Activated naive CD8-positive, alpha-beta T cell (primary cell): ENCODE results near the gene MORN1.

Experiments
- H3K27ac Mint-ChIP-seq: one replicate; pipeline ENCODE4 v1.8.0; 2021; ENCODE audit warnings: mixed read lengths
- H3K27me3 Mint-ChIP-seq: one replicate; pipeline ENCODE4 v1.8.0; 2021; ENCODE audit warnings: mixed read lengths
- H3K36me3 Mint-ChIP-seq: one replicate; pipeline ENCODE4 v1.8.0; 2021; ENCODE audit warnings: mixed read lengths
- H3K4me1 Mint-ChIP-seq: one replicate; pipeline ENCODE4 v1.8.0; 2021; ENCODE audit warnings: low read depth, mixed read lengths
- H3K4me3 Mint-ChIP-seq: one replicate; pipeline ENCODE4 v1.8.0; 2021; ENCODE audit warnings: mild to moderate bottlenecking, mixed read lengths
- H3K9me3 Mint-ChIP-seq: one replicate; pipeline ENCODE4 v1.8.0; 2021; ENCODE audit warnings: low read depth, mixed read lengths

The MORN1 gene

GRCh38 chr1:2429780-2430591 lies 38.6 kb upstream of the MORN1 start:
- no peaks in the 10 kb centered on the region for H3K36me3 Mint-ChIP-seq
- no peaks in the 10 kb centered on the region for H3K27me3 Mint-ChIP-seq
- H3K27ac Mint-ChIP-seq = no peak overlapping the region
- H3K4me3 Mint-ChIP-seq = no peak overlapping the region
- no peaks in the 10 kb centered on the region for H3K4me1 Mint-ChIP-seq
- no peaks in the 10 kb centered on the region for H3K9me3 Mint-ChIP-seq

GRCh38 chr1:2428490-2428889 lies 37.1 kb upstream of the MORN1 start:
- no peak overlapping the region for H3K27ac Mint-ChIP-seq
- H3K27me3 Mint-ChIP-seq = no peaks in the 10 kb centered on the region
- no peaks in the 10 kb centered on the region for H3K9me3 Mint-ChIP-seq
- no peaks in the 10 kb centered on the region for H3K36me3 Mint-ChIP-seq
- no peaks in the 10 kb centered on the region for H3K4me1 Mint-ChIP-seq
- H3K4me3 Mint-ChIP-seq = no peak overlapping the region

GRCh38 chr1:2427976-2428375 lies 36.6 kb upstream of the MORN1 start:
- Mint-ChIP-seq H3K4me3 (no peak overlapping the region), H3K36me3 (no peaks in the 10 kb centered on the region), H3K9me3 (no peaks in the 10 kb centered on the region), H3K4me1 (no peaks in the 10 kb centered on the region), H3K27me3 (no peaks in the 10 kb centered on the region), H3K27ac (no peak overlapping the region)

GRCh38 chr1:2427051-2427450 lies 35.7 kb upstream of the MORN1 start:
- Mint-ChIP-seq H3K27me3 (no peaks in the 10 kb centered on the region), H3K27ac (no peak overlapping the region), H3K4me3 (no peak overlapping the region), H3K9me3 (no peaks in the 10 kb centered on the region), H3K36me3 (peaks cover 2% of the 10 kb centered on the region), H3K4me1 (no peaks in the 10 kb centered on the region)

- Mint-ChIP-seq H3K4me3 (no peak overlapping the region), H3K27me3 (no peaks in the 10 kb centered on the region), H3K9me3 (no peaks in the 10 kb centered on the region), H3K4me1 (no peaks in the 10 kb centered on the region), H3K27ac (no peak overlapping the region), H3K36me3 (peaks cover 2% of the 10 kb centered on the region)
Measured at GRCh38 chr1:2426540-2426939, 35.2 kb upstream of the MORN1 start.

GRCh38 chr1:2425892-2426291 lies 34.5 kb upstream of the MORN1 start:
- Mint-ChIP-seq H3K27ac (no peak overlapping the region), H3K4me3 (no peak overlapping the region), H3K9me3 (no peaks in the 10 kb centered on the region), H3K27me3 (no peaks in the 10 kb centered on the region), H3K4me1 (no peaks in the 10 kb centered on the region), H3K36me3 (peaks cover 2% of the 10 kb centered on the region)

- Mint-ChIP-seq H3K4me1 (no peaks in the 10 kb centered on the region), H3K4me3 (no peak overlapping the region), H3K36me3 (peaks cover 2% of the 10 kb centered on the region), H3K9me3 (no peaks in the 10 kb centered on the region), H3K27ac (no peak overlapping the region), H3K27me3 (no peaks in the 10 kb centered on the region)
Measured at GRCh38 chr1:2422523-2422922, 31.2 kb upstream of the MORN1 start.

GRCh38 chr1:2419416-2419815 lies 28.1 kb upstream of the MORN1 start:
- Mint-ChIP-seq H3K27ac (no peak overlapping the region), H3K9me3 (no peaks in the 10 kb centered on the region), H3K36me3 (peaks cover 2% of the 10 kb centered on the region), H3K4me1 (peaks cover 21% of the 10 kb centered on the region), H3K4me3 (no peak overlapping the region), H3K27me3 (no peaks in the 10 kb centered on the region)

GRCh38 chr1:2418791-2419320 lies 27.5 kb upstream of the MORN1 start:
- Mint-ChIP-seq H3K27ac (no peak overlapping the region), H3K9me3 (no peaks in the 10 kb centered on the region), H3K27me3 (no peaks in the 10 kb centered on the region), H3K36me3 (peaks cover 2% of the 10 kb centered on the region), H3K4me3 (no peak overlapping the region), H3K4me1 (peaks cover 26% of the 10 kb centered on the region)

GRCh38 chr1:2417833-2418225 lies 26.5 kb upstream of the MORN1 start:
- no peaks in the 10 kb centered on the region for H3K27me3 Mint-ChIP-seq
- H3K4me3 Mint-ChIP-seq = no peak overlapping the region
- no peaks in the 10 kb centered on the region for H3K9me3 Mint-ChIP-seq
- peaks cover under 1% of the 10 kb centered on the region for H3K36me3 Mint-ChIP-seq
- H3K27ac Mint-ChIP-seq = no peak overlapping the region
- peaks cover 27% of the 10 kb centered on the region for H3K4me1 Mint-ChIP-seq

GRCh38 chr1:2417083-2417832 lies 25.9 kb upstream of the MORN1 start:
- Mint-ChIP-seq H3K27ac (no peak overlapping the region), H3K27me3 (no peaks in the 10 kb centered on the region), H3K9me3 (no peaks in the 10 kb centered on the region), H3K4me3 (peak overlapping the region; percentile 56), H3K4me1 (peaks cover 27% of the 10 kb centered on the region), H3K36me3 (no peaks in the 10 kb centered on the region)

GRCh38 chr1:2416403-2416802 lies 25.0 kb upstream of the MORN1 start:
- H3K27ac Mint-ChIP-seq = peak overlapping the region; percentile 73
- H3K4me1 Mint-ChIP-seq = peaks cover 27% of the 10 kb centered on the region
- H3K9me3 Mint-ChIP-seq = no peaks in the 10 kb centered on the region
- peak overlapping the region; percentile 56 for H3K4me3 Mint-ChIP-seq
- H3K27me3 Mint-ChIP-seq = no peaks in the 10 kb centered on the region
- no peaks in the 10 kb centered on the region for H3K36me3 Mint-ChIP-seq

GRCh38 chr1:2415801-2416208 lies 24.5 kb upstream of the MORN1 start:
- H3K4me1 Mint-ChIP-seq = peaks cover 27% of the 10 kb centered on the region
- peak overlapping the region; percentile 72 for H3K4me3 Mint-ChIP-seq
- H3K36me3 Mint-ChIP-seq = no peaks in the 10 kb centered on the region
- no peaks in the 10 kb centered on the region for H3K27me3 Mint-ChIP-seq
- H3K27ac Mint-ChIP-seq = peak overlapping the region; percentile 6
- H3K9me3 Mint-ChIP-seq = no peaks in the 10 kb centered on the region

GRCh38 chr1:2415337-2415736 lies 24.0 kb upstream of the MORN1 start:
- H3K27ac Mint-ChIP-seq = peak overlapping the region; percentile 6
- peak overlapping the region; percentile 72 for H3K4me3 Mint-ChIP-seq
- H3K4me1 Mint-ChIP-seq = peaks cover 30% of the 10 kb centered on the region

GRCh38 chr1:2414297-2414958 lies 23.1 kb upstream of the MORN1 start:
- no peaks in the 10 kb centered on the region for H3K27me3 Mint-ChIP-seq
- H3K27ac Mint-ChIP-seq = peak overlapping the region; percentile 88

More at GRCh38 chr1:2415337-2415736, 24.0 kb upstream of the MORN1 start:
- H3K27me3 Mint-ChIP-seq = no peaks in the 10 kb centered on the region
- H3K9me3 Mint-ChIP-seq = no peaks in the 10 kb centered on the region
- no peaks in the 10 kb centered on the region for H3K36me3 Mint-ChIP-seq

More at GRCh38 chr1:2414297-2414958, 23.1 kb upstream of the MORN1 start:
- H3K4me1 Mint-ChIP-seq = peaks cover 31% of the 10 kb centered on the region
- peak overlapping the region; percentile 89 for H3K4me3 Mint-ChIP-seq
- no peaks in the 10 kb centered on the region for H3K9me3 Mint-ChIP-seq
- no peaks in the 10 kb centered on the region for H3K36me3 Mint-ChIP-seq
